ENCODE measurements around the gene LYPD1. TPM values are rescaled to one million over a fixed set of nuclear protein-coding genes. Genes with fewer than 3 reads are reported as not detected.

The LYPD1 gene
- total RNA-seq, 1 donor from 2014 or later, result 61.6 TPM

- peaks cover 11% of the 10 kb centered on the region for H3K36me3 Mint-ChIP-seq (ENCODE audit: low read depth, unreplicated experiment)
- Histone ChIP-seq H3K36me3 (ENCODE audit: insufficient read depth, low read length) (peaks cover 17% of the 10 kb centered on the region), H3K27me3 (ENCODE audit: insufficient read depth, low read length) (no peaks in the 10 kb centered on the region), H3K4me3 (ENCODE audit: insufficient read depth, low read depth, low read length) (no peak overlapping the region), H4K20me1 (ENCODE audit: insufficient read depth, low read length) (peaks cover 18% of the 10 kb centered on the region), H3K9me3 (ENCODE audit: insufficient read depth, low read depth, low read length) (no peaks in the 10 kb centered on the region), H3K27ac (ENCODE audit: low read depth, low read length) (no peak overlapping the region), H2AFZ (ENCODE audit: low read depth, low read length) (no peak overlapping the region), H3K9ac (ENCODE audit: low read length) (no peak overlapping the region), H3K4me1 (ENCODE audit: insufficient read depth, low read length) (no peaks in the 10 kb centered on the region), H3K79me2 (ENCODE audit: insufficient read depth, low read length) (no peaks in the 10 kb centered on the region), H3K4me2 (ENCODE audit: low read length) (no peak overlapping the region)
- peaks cover 2% of the 10 kb centered on the region for H3K9me3 Mint-ChIP-seq (ENCODE audit: unreplicated experiment)
- H3K27ac Mint-ChIP-seq (ENCODE audit: unreplicated experiment), result no peak overlapping the region
- no peaks in the 10 kb centered on the region for H3K27me3 Mint-ChIP-seq (ENCODE audit: low read depth, unreplicated experiment)
- FAIRE-seq, result no peak
- H3K4me1 Mint-ChIP-seq (ENCODE audit: low read depth, unreplicated experiment), result peaks cover 26% of the 10 kb centered on the region
- no peak for TF ChIP-seq EZH2 (IDR thresholded peaks at IDR 0.05; ENCODE audit: insufficient read depth, low read length)
- TF ChIP-seq CTCF (IDR thresholded peaks at IDR 0.05; ENCODE audit: insufficient read depth, low read depth, low read length), result no peak
- no peak overlapping the region for H3K4me3 Mint-ChIP-seq (ENCODE audit: unreplicated experiment)
- DNase-seq (ENCODE audit: low read depth), result no peak
Observed at GRCh38 chr2:132641819-132642218, 28.2 kb downstream of the LYPD1 start.

GRCh38 chr2:132640116-132640515, 29.9 kb downstream of the LYPD1 start:
- Histone ChIP-seq H3K79me2 (ENCODE audit: insufficient read depth, low read length) (no peaks in the 10 kb centered on the region), H4K20me1 (ENCODE audit: insufficient read depth, low read length) (peaks cover 8% of the 10 kb centered on the region), H3K4me1 (ENCODE audit: insufficient read depth, low read length) (no peaks in the 10 kb centered on the region), H3K9ac (ENCODE audit: low read length) (no peak overlapping the region), H2AFZ (ENCODE audit: low read depth, low read length) (no peak overlapping the region), H3K27ac (ENCODE audit: low read depth, low read length) (no peak overlapping the region), H3K9me3 (ENCODE audit: insufficient read depth, low read depth, low read length) (no peaks in the 10 kb centered on the region), H3K4me2 (ENCODE audit: low read length) (no peak overlapping the region), H3K36me3 (ENCODE audit: insufficient read depth, low read length) (peaks cover 9% of the 10 kb centered on the region), H3K4me3 (ENCODE audit: insufficient read depth, low read depth, low read length) (no peak overlapping the region), H3K27me3 (ENCODE audit: insufficient read depth, low read length) (no peaks in the 10 kb centered on the region)
- no peak for DNase-seq (ENCODE audit: low read depth)
- Mint-ChIP-seq H3K4me1 (ENCODE audit: low read depth, unreplicated experiment) (peaks cover 28% of the 10 kb centered on the region), H3K4me3 (ENCODE audit: unreplicated experiment) (no peak overlapping the region), H3K27me3 (ENCODE audit: low read depth, unreplicated experiment) (no peaks in the 10 kb centered on the region), H3K9me3 (ENCODE audit: unreplicated experiment) (peaks cover 2% of the 10 kb centered on the region), H3K36me3 (ENCODE audit: low read depth, unreplicated experiment) (peaks cover 9% of the 10 kb centered on the region), H3K27ac (ENCODE audit: unreplicated experiment) (no peak overlapping the region)
- TF ChIP-seq EZH2 (IDR thresholded peaks at IDR 0.05; ENCODE audit: insufficient read depth, low read length) (no peak), CTCF (IDR thresholded peaks at IDR 0.05; ENCODE audit: insufficient read depth, low read depth, low read length) (no peak)
- no peak for FAIRE-seq

DNA sequence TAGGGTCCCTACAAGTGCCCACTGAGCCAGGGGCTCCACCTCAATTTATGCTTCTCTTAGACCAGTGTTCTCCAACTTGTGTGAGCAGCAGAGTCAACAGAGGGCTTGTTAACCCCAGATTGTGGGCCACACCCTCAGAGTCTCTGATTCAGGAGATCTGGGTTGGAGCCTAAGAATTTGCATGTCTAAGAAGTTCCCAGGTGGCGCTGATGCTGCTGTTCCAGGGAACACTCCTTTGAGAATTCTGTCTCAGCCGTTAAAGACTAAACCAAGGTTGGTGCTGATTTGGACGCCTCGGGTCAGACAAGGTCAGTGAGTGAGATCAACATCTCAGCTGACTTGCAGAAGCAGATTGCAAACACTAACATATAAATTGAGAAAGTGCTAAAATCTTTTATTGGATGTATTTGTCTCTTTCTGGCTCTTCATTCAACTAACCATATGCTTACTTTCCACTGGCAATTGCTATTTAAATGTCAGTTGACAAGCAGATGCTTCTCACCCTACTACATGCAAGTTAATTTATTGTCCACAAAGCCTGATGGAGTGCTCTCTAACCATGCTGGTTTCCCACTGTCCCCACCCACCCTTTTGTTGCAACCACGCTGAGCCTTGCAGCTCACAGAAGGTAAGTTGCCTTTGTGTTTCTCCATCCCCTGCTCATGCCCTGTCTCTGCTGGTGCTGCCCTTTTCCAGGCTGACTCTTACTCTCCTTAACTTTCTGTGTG, 31.5 kb downstream of the LYPD1 start:
- Mint-ChIP-seq H3K9me3 (ENCODE audit: unreplicated experiment) (peaks cover 3% of the 10 kb centered on the region), H3K27ac (ENCODE audit: unreplicated experiment) (no peak overlapping the region), H3K4me1 (ENCODE audit: low read depth, unreplicated experiment) (peaks cover 28% of the 10 kb centered on the region), H3K36me3 (ENCODE audit: low read depth, unreplicated experiment) (peaks cover 3% of the 10 kb centered on the region), H3K27me3 (ENCODE audit: low read depth, unreplicated experiment) (no peaks in the 10 kb centered on the region), H3K4me3 (ENCODE audit: unreplicated experiment) (no peak overlapping the region)
- no peaks in the 10 kb centered on the region for H3K9me3 ChIP-seq (ENCODE audit: insufficient read depth, low read depth, low read length)
- H3K27ac ChIP-seq (ENCODE audit: low read depth, low read length), result no peak overlapping the region
- H3K27me3 ChIP-seq (ENCODE audit: insufficient read depth, low read length), result no peaks in the 10 kb centered on the region
- no peak overlapping the region for H3K4me2 ChIP-seq (ENCODE audit: low read length)
- H3K79me2 ChIP-seq (ENCODE audit: insufficient read depth, low read length), result peaks cover 9% of the 10 kb centered on the region
- H2AFZ ChIP-seq (ENCODE audit: low read depth, low read length), result no peak overlapping the region
- no peaks in the 10 kb centered on the region for H3K4me1 ChIP-seq (ENCODE audit: insufficient read depth, low read length)
- H3K9ac ChIP-seq (ENCODE audit: low read length), result no peak overlapping the region
- H4K20me1 ChIP-seq (ENCODE audit: insufficient read depth, low read length), result peaks cover 14% of the 10 kb centered on the region
- H3K36me3 ChIP-seq (ENCODE audit: insufficient read depth, low read length), result no peaks in the 10 kb centered on the region
- FAIRE-seq (no peak), DNase-seq (ENCODE audit: low read depth) (no peak)
- no peak overlapping the region for H3K4me3 ChIP-seq (ENCODE audit: insufficient read depth, low read depth, low read length)
- no peak for TF ChIP-seq EZH2 (IDR thresholded peaks at IDR 0.05; ENCODE audit: insufficient read depth, low read length)
- TF ChIP-seq CTCF (IDR thresholded peaks at IDR 0.05; ENCODE audit: insufficient read depth, low read depth, low read length), result no peak
